ENCODE data around the gene LRRC49.
"Not testable (repeated sequence)": the region's sequence is repeated elsewhere in the genome, so short reads cannot be mapped to it uniquely, and the experiment has no call there.

LRRC49 gene

GRCh38 chr15:71004506-71004905 is 111.9 kb downstream of the LRRC49 start:
- not testable (repeated sequence) for FAIRE-seq

- no peak for FAIRE-seq
These were observed 113.3 kb downstream of the LRRC49 start for GRCh38 chr15:71005895-71006294.

GRCh38 chr15:71008250-71008870 is 115.7 kb downstream of the LRRC49 start:
- peak; percentile 31 for FAIRE-seq

- no peak for FAIRE-seq
These were observed 117.8 kb downstream of the LRRC49 start for GRCh38 chr15:71010472-71010871.

- FAIRE-seq = no peak
These were observed 118.4 kb downstream of the LRRC49 start for GRCh38 chr15:71010997-71011396.

- no peak for FAIRE-seq
These were observed 119.0 kb downstream of the LRRC49 start for GRCh38 chr15:71011503-71012155.

- no peak for FAIRE-seq
These were observed 120.8 kb downstream of the LRRC49 start for GRCh38 chr15:71013446-71013845.

- FAIRE-seq = no peak
These were observed 122.7 kb downstream of the LRRC49 start for GRCh38 chr15:71015342-71015741.

- not testable (repeated sequence) for FAIRE-seq
These were observed 138.6 kb downstream of the LRRC49 start for GRCh38 chr15:71031232-71031631.

GRCh38 chr15:71035478-71035877 is 142.9 kb downstream of the LRRC49 start:
- not testable (repeated sequence) for FAIRE-seq

GRCh38 chr15:71042356-71042922 is 149.8 kb downstream of the LRRC49 start:
- no peak for FAIRE-seq

GRCh38 chr15:71043373-71043772 is 150.7 kb downstream of the LRRC49 start:
- FAIRE-seq = no peak

GRCh38 chr15:71044006-71044405 is 151.4 kb downstream of the LRRC49 start:
- FAIRE-seq = no peak

GRCh38 chr15:71046146-71046545 is 153.5 kb downstream of the LRRC49 start:
- FAIRE-seq = not testable (repeated sequence)

- FAIRE-seq = no peak
These were observed 156.5 kb downstream of the LRRC49 start for GRCh38 chr15:71048913-71049675.

- FAIRE-seq = no peak
These were observed 157.2 kb downstream of the LRRC49 start for GRCh38 chr15:71049706-71050422.

- no peak for FAIRE-seq
These were observed 157.8 kb downstream of the LRRC49 start for GRCh38 chr15:71050461-71050860.

GRCh38 chr15:71051539-71051938 is 158.9 kb downstream of the LRRC49 start:
- no peak for FAIRE-seq

- no peak for FAIRE-seq
These were observed 159.7 kb downstream of the LRRC49 start for GRCh38 chr15:71052356-71052755.

- no peak for FAIRE-seq
These were observed 161.8 kb downstream of the LRRC49 start for GRCh38 chr15:71054286-71054952.

- no peak for FAIRE-seq
These were observed 162.8 kb downstream of the LRRC49 start for GRCh38 chr15:71055461-71055860.

- no peak for FAIRE-seq
These were observed 163.5 kb downstream of the LRRC49 start for GRCh38 chr15:71056111-71056510.

Measured in colon (tissue), 2 donors.